Activated naive CD4-positive, alpha-beta T cell treated with anti-CD3 and anti-CD28 coated beads, Interleukin-2, amount 50 U/mL, for 72 hours (primary cell): ENCODE measurements around the gene HCST. TPM values are rescaled to one million over a fixed set of nuclear protein-coding genes. Genes with fewer than 3 reads are reported as not detected.

ENCODE experiments used
- ATAC-seq, 2 donors: fragments of 150-1000 bp; cut with Tn5 transposase; 2 replicates each; pipeline ENCODE4 v1.10.0; 2021; ENCODE audit warnings: mild to moderate bottlenecking in 2 of 2, moderate library complexity in 2 of 2
- DNase-seq, 2 donors: peaks; one replicate each; pipeline ENCODE4 v3.0.0; 2021 to 2022; ENCODE audit warnings: low spot score in 2 of 2
- H3K27ac Mint-ChIP-seq, 2 donors: one replicate each; pipeline ENCODE4 v1.8.0; 2022; ENCODE audit warnings: mild to moderate bottlenecking in 2 of 2, mixed read lengths in 2 of 2
- H3K36me3 Mint-ChIP-seq, 2 donors: one replicate each; pipeline ENCODE4 v1.8.0; 2022; ENCODE audit warnings: mixed read lengths in 2 of 2
- H3K9me3 Mint-ChIP-seq, 2 donors: one replicate each; pipeline ENCODE4 v1.8.0; 2022; ENCODE audit warnings: mixed read lengths in 2 of 2
- total RNA-seq, 2 donors: library from RNA; stranded (reverse); gene quantifications; one replicate each; pipeline ENCODE4 v1.2.3, GENCODE V29; 2022

HCST gene
- total RNA-seq, 2 donors from 2014 or later, result 40.0 to 48.5 TPM

DNA sequence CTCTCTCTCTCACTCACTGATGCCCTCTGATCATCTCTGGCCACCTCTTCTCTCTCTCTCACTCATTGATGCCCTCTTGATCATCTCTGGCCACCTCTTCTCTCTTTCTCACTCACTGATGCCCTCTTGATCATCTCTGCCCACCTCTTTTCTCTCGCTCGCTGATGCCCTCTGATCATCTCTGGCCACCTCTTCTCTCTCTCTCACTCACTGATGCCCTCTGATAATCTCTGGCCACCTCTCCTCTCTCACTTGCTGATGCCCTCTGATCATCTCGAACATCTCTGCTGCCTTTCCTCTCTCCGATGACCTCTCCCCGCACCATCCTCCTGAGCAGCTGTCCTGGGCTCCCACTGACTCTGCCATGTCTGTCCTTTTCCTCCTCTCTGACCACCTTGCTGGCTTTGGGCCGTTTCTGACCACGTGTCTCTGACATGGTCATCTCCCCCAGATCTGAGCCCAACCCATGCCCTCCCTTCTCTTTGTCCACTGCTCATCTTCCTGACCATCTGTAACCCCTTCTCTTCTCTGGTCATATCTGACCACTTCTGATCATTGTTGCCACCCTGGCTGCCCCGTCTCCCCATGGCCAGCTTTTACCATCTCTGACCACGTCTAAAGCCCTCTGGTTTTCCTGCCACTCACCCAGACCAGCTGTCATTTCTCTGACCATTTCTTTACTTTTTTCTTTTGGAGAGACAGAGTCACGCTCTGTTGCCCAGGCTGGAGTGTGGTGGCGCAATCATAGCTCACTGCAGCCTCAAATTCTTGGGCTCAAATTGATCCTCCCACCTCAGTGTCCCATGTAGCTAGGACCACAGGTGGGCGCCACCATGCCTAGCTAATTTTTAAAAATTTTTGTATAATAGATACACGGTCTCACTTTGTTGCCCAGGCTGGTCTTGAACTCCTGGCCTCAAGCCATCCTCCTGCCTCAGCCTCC is 36.2 kb downstream of the HCST start:
- H3K27ac Mint-ChIP-seq, result peak overlapping the region; percentile 5 to 31
- no peak for ATAC-seq
- no peaks in the 10 kb centered on the region for H3K36me3 Mint-ChIP-seq
- DNase-seq, result no peak
- no peaks in the 10 kb centered on the region for H3K9me3 Mint-ChIP-seq

- Mint-ChIP-seq H3K9me3 (no peaks in the 10 kb centered on the region), H3K36me3 (no peaks in the 10 kb centered on the region), H3K27ac (no peak overlapping the region)
- ATAC-seq (no peak), DNase-seq (no peak)
These were observed 37.2 kb downstream of the HCST start for GRCh38 chr19:35939307-35940077.

GRCh38 chr19:35940078-35940775 is 37.9 kb downstream of the HCST start:
- DNase-seq (no peak), ATAC-seq (no peak)
- no peaks in the 10 kb centered on the region for H3K36me3 Mint-ChIP-seq
- H3K27ac Mint-ChIP-seq, result no peak overlapping the region
- H3K9me3 Mint-ChIP-seq, result no peaks in the 10 kb centered on the region

- no peak for DNase-seq
- Mint-ChIP-seq H3K9me3 (no peaks in the 10 kb centered on the region), H3K36me3 (no peaks in the 10 kb centered on the region), H3K27ac (peak overlapping the region in 1 of 2 donors; percentile 9)
- no peak for ATAC-seq
These were observed 38.5 kb downstream of the HCST start for GRCh38 chr19:35940839-35941238.

GRCh38 chr19:35942235-35942634 is 39.9 kb downstream of the HCST start:
- Mint-ChIP-seq H3K27ac (no peak overlapping the region), H3K36me3 (no peaks in the 10 kb centered on the region), H3K9me3 (no peaks in the 10 kb centered on the region)
- DNase-seq (no peak), ATAC-seq (no peak)

- DNase-seq (no peak), ATAC-seq (no peak)
- Mint-ChIP-seq H3K36me3 (no peaks in the 10 kb centered on the region), H3K27ac (no peak overlapping the region), H3K9me3 (no peaks in the 10 kb centered on the region)
These were observed 41.3 kb downstream of the HCST start for GRCh38 chr19:35943321-35944301.

DNA sequence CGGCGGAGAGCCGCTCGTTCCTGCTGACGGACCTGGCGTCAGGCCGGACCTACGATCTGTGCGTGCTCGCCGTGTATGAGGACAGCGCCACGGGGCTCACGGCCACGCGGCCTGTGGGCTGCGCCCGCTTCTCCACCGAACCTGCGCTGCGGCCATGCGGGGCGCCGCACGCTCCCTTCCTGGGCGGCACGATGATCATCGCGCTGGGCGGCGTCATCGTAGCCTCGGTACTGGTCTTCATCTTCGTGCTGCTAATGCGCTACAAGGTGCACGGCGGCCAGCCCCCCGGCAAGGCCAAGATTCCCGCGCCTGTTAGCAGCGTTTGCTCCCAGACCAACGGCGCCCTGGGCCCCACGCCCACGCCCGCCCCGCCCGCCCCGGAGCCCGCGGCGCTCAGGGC is 42.2 kb downstream of the HCST start:
- Mint-ChIP-seq H3K27ac (no peak overlapping the region), H3K9me3 (no peaks in the 10 kb centered on the region), H3K36me3 (no peaks in the 10 kb centered on the region)
- DNase-seq (no peak), ATAC-seq (no peak)

- ATAC-seq, result no peak
- H3K27ac Mint-ChIP-seq, result peak overlapping the region; percentile 6 to 51
- DNase-seq, result no peak
- no peaks in the 10 kb centered on the region for H3K9me3 Mint-ChIP-seq
- H3K36me3 Mint-ChIP-seq, result no peaks in the 10 kb centered on the region
These were observed 42.9 kb downstream of the HCST start for GRCh38 chr19:35945121-35945790.

- H3K27ac Mint-ChIP-seq, result peak overlapping the region; percentile 51 to 52
- no peaks in the 10 kb centered on the region for H3K36me3 Mint-ChIP-seq
- H3K9me3 Mint-ChIP-seq, result no peaks in the 10 kb centered on the region
- ATAC-seq (no peak), DNase-seq (no peak)
These were observed 43.9 kb downstream of the HCST start for GRCh38 chr19:35946203-35946602.

- Mint-ChIP-seq H3K9me3 (no peaks in the 10 kb centered on the region), H3K36me3 (no peaks in the 10 kb centered on the region), H3K27ac (peak overlapping the region in 1 of 2 donors; percentile 55)
- no peak for ATAC-seq
- no peak for DNase-seq
These were observed 46.8 kb downstream of the HCST start for GRCh38 chr19:35949131-35949530.

Other genes starting within 250 kb of the HCST start
- 1 to 10 TPM in 1 of 2 donors, not detected in 1; 4.4 TPM for gene UPK1A, start 236.0 kb upstream of the HCST start, total RNA-seq
- gene ZBTB32, start 198.0 kb upstream of the HCST start, total RNA-seq, result 100 to 1,000 TPM; 181 to 198 TPM
- gene KMT2B, start 184.5 kb upstream of the HCST start, total RNA-seq, result 100 to 1,000 TPM in 1 of 2 donors, 10 to 100 TPM in 1; 54.6 to 200 TPM
- 100 to 1,000 TPM in 1 of 2 donors, 10 to 100 TPM in 1; 74.6 to 245 TPM for gene IGFLR1, start 160.1 kb upstream of the HCST start, total RNA-seq
- gene U2AF1L4, start 157.1 kb upstream of the HCST start, total RNA-seq, result 10 to 100 TPM; 33.8 to 69.0 TPM
- 10 to 100 TPM; 43.2 to 49.4 TPM for gene PSENEN, start 156.9 kb upstream of the HCST start, total RNA-seq
- 10 to 100 TPM; 11.2 to 25.0 TPM for gene LIN37, start 154.0 kb upstream of the HCST start, total RNA-seq
- gene HSPB6, start 145.5 kb upstream of the HCST start, total RNA-seq, result under 1 TPM; 0.32 to 0.99 TPM
- 10 to 100 TPM; 28.3 to 49.4 TPM for gene PROSER3, start 144.4 kb upstream of the HCST start, total RNA-seq
- gene ARHGAP33, start 127.0 kb upstream of the HCST start, total RNA-seq, result 100 to 1,000 TPM in 1 of 2 donors, 10 to 100 TPM in 1; 38.7 to 106 TPM
- not detected for gene PRODH2, start 89.7 kb upstream of the HCST start, total RNA-seq
- under 1 TPM in 1 of 2 donors, not detected in 1; 0.10 TPM for gene NPHS1, start 50.0 kb upstream of the HCST start, total RNA-seq
- gene KIRREL2, start 45.6 kb upstream of the HCST start, total RNA-seq, result 1 to 10 TPM; 1.2 to 3.3 TPM
- gene APLP1, start 34.0 kb upstream of the HCST start, total RNA-seq, result 1 to 10 TPM; 2.9 to 9.3 TPM
- gene NFKBID, start 2.0 kb upstream of the HCST start, total RNA-seq, result 100 to 1,000 TPM in 1 of 2 donors, 10 to 100 TPM in 1; 58.9 to 144 TPM
- under 1 TPM in 1 of 2 donors, not detected in 1; 0.75 TPM for gene TYROBP, start 5.8 kb downstream of the HCST start, total RNA-seq
- 10 to 100 TPM in 1 of 2 donors, 1 to 10 TPM in 1; 6.4 to 10.1 TPM for gene LRFN3, start 33.8 kb downstream of the HCST start, total RNA-seq
- 10 to 100 TPM; 23.0 to 24.7 TPM for gene SDHAF1, start 92.7 kb downstream of the HCST start, total RNA-seq
- gene SYNE4, start 106.3 kb downstream of the HCST start, total RNA-seq, result 1 to 10 TPM; 1.8 to 2.6 TPM
- gene ALKBH6, start 111.7 kb downstream of the HCST start, total RNA-seq, result 10 to 100 TPM; 50.4 to 74.0 TPM
- under 1 TPM; 0.66 to 0.96 TPM for gene CLIP3, start 130.3 kb downstream of the HCST start, total RNA-seq
- 1 to 10 TPM; 3.5 to 4.1 TPM for gene THAP8, start 151.8 kb downstream of the HCST start, total RNA-seq
- 10 to 100 TPM; 17.5 to 84.0 TPM for gene WDR62, start 152.4 kb downstream of the HCST start, total RNA-seq
- gene OVOL3, start 208.6 kb downstream of the HCST start, total RNA-seq, result not detected
- gene POLR2I, start 212.3 kb downstream of the HCST start, total RNA-seq, result 10 to 100 TPM; 39.1 to 66.3 TPM
- gene TBCB, start 212.9 kb downstream of the HCST start, total RNA-seq, result 100 to 1,000 TPM in 1 of 2 donors, 10 to 100 TPM in 1; 94.4 to 107 TPM
- 100 to 1,000 TPM; 234 to 377 TPM for gene CAPNS1, start 237.5 kb downstream of the HCST start, total RNA-seq
- not detected for gene COX7A1, start 249.9 kb downstream of the HCST start, total RNA-seq